Measurements from ENCODE around the gene NECAB2. TPM values are rescaled to one million over a fixed set of nuclear protein-coding genes. Genes with fewer than 3 reads are reported as not detected.

NECAB2 gene
- polyA plus RNA-seq, 1 donor from 2014 or later: 12.5 TPM

DNA sequence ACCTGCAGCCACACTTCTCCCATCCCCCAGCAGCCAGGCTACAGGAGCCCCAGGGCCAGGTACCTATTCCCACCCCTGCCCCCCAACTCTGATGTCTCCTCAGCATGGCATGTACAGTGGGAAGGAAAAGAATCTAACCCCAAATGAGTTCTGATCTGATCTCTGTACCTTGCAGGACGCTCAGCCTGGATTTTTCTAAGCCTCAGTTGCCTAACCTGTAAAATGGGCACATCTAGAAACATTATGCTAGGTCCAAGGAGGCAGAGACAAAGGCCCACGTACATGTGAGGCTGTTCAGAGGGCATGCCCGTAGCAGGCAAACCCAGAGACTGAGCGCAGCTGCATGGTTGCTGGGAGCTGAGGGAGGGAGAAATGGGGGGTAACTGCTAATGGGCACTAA, 39.5 kb downstream of the NECAB2 start:
- no peaks in the 10 kb centered on the region for H4K20me1 ChIP-seq (ENCODE audit: insufficient read depth)
- H3K9ac ChIP-seq (ENCODE audit: low read length): no peak overlapping the region
- H3K4me2 ChIP-seq (ENCODE audit: low read length): no peak overlapping the region
- no peaks in the 10 kb centered on the region for H3K27me3 ChIP-seq (ENCODE audit: insufficient read depth, low read depth, low read length)
- no peaks in the 10 kb centered on the region for H3K36me3 ChIP-seq (ENCODE audit: insufficient read depth, low read length)
- no peak overlapping the region for H3K27ac ChIP-seq (ENCODE audit: low read length)
- H3K9me3 ChIP-seq (ENCODE audit: low read length): no peaks in the 10 kb centered on the region
- no peaks in the 10 kb centered on the region for H3F3A ChIP-seq (ENCODE audit: insufficient read depth, low read length, poor library complexity, severe bottlenecking)
- TF ChIP-seq EZH2 (IDR thresholded peaks at IDR 0.05; ENCODE audit: borderline replicate concordance, insufficient read depth, low read length, poor library complexity, severe bottlenecking) (no peak), EP300 (conservative IDR thresholded peaks at IDR 0.05; ENCODE audit: poor library complexity, severe bottlenecking) (no peak), SMC3 (conservative IDR thresholded peaks at IDR 0.05; ENCODE audit: poor library complexity) (no peak), MXI1 (conservative IDR thresholded peaks at IDR 0.05; ENCODE audit: poor library complexity, severe bottlenecking) (no peak), TAF1 (IDR thresholded peaks at IDR 0.05; ENCODE audit: low read depth) (no peak), REST (IDR thresholded peaks at IDR 0.05; ENCODE audit: borderline replicate concordance) (no peak), POLR2AphosphoS5 (IDR thresholded peaks at IDR 0.05) (no peak), RAD21 (conservative IDR thresholded peaks at IDR 0.05) (no peak), CTCF (IDR thresholded peaks at IDR 0.05; ENCODE audit: poor library complexity, severe bottlenecking) (no peak)
- H3K79me2 ChIP-seq (replicated peaks; ENCODE audit: insufficient read depth, low read length): no peaks in the 10 kb centered on the region
- no peaks in the 10 kb centered on the region for H3K9me2 ChIP-seq (ENCODE audit: insufficient read depth, low read length)
- no peak overlapping the region for H3K4me3 ChIP-seq (ENCODE audit: low read length)
- no peak overlapping the region for H2AFZ ChIP-seq (ENCODE audit: low read depth, low read length)

- H3K79me2 ChIP-seq (replicated peaks; ENCODE audit: insufficient read depth, low read length): no peaks in the 10 kb centered on the region
- no peaks in the 10 kb centered on the region for H3K27me3 ChIP-seq (ENCODE audit: insufficient read depth, low read depth, low read length)
- no peaks in the 10 kb centered on the region for H3K9me3 ChIP-seq (ENCODE audit: low read length)
- no peak for TF ChIP-seq POLR2AphosphoS5 (IDR thresholded peaks at IDR 0.05)
- TF ChIP-seq TAF1 (IDR thresholded peaks at IDR 0.05; ENCODE audit: low read depth): no peak
- no peak for TF ChIP-seq CTCF (IDR thresholded peaks at IDR 0.05; ENCODE audit: poor library complexity, severe bottlenecking)
- no peak for TF ChIP-seq EZH2 (IDR thresholded peaks at IDR 0.05; ENCODE audit: borderline replicate concordance, insufficient read depth, low read length, poor library complexity, severe bottlenecking)
- TF ChIP-seq RAD21 (conservative IDR thresholded peaks at IDR 0.05): no peak
- no peak for TF ChIP-seq MXI1 (conservative IDR thresholded peaks at IDR 0.05; ENCODE audit: poor library complexity, severe bottlenecking)
- no peak for TF ChIP-seq REST (IDR thresholded peaks at IDR 0.05; ENCODE audit: borderline replicate concordance)
- no peak for TF ChIP-seq SMC3 (conservative IDR thresholded peaks at IDR 0.05; ENCODE audit: poor library complexity)
- TF ChIP-seq EP300 (conservative IDR thresholded peaks at IDR 0.05; ENCODE audit: poor library complexity, severe bottlenecking): no peak
- H2AFZ ChIP-seq (ENCODE audit: low read depth, low read length): no peak overlapping the region
- H3K4me2 ChIP-seq (ENCODE audit: low read length): no peak overlapping the region
- H4K20me1 ChIP-seq (ENCODE audit: insufficient read depth): no peaks in the 10 kb centered on the region
- H3K36me3 ChIP-seq (ENCODE audit: insufficient read depth, low read length): no peaks in the 10 kb centered on the region
- no peaks in the 10 kb centered on the region for H3K9me2 ChIP-seq (ENCODE audit: insufficient read depth, low read length)
- H3F3A ChIP-seq (ENCODE audit: insufficient read depth, low read length, poor library complexity, severe bottlenecking): no peaks in the 10 kb centered on the region
- no peak overlapping the region for H3K9ac ChIP-seq (ENCODE audit: low read length)
- no peak overlapping the region for H3K4me3 ChIP-seq (ENCODE audit: low read length)
- H3K27ac ChIP-seq (ENCODE audit: low read length): no peak overlapping the region
Observed at GRCh38 chr16:84007965-84008364, 39.9 kb downstream of the NECAB2 start.

Data from neural cell (in vitro differentiated cells).